ENCODE measurements around the gene AUTS2. TPM values are rescaled to one million over a fixed set of nuclear protein-coding genes. Genes with fewer than 3 reads are reported as not detected.
A peak's percentile ranks its signal among the peaks of the same experiment; 100 is the strongest.

AUTS2 gene
- total RNA-seq, 6 experiments from 2014 or later, result 10.4 to 32.0 (median 19.3) TPM

GRCh38 chr7:69597278-69598076, 798 bp upstream of the AUTS2 start:
- WGBS (ENCODE audit: insufficient coverage, low coverage, low lambda C conversion rate, missing lambda C conversion rate), result 0% methylated on average over 2 of the region's 78 CpGs
- DNase-seq (peak; percentile 47 to 66 (median 61)), ATAC-seq (peak; percentile 24 to 63 (median 46))
- peak; percentile 27 for TF ChIP-seq POLR2A (IDR thresholded peaks at IDR 0.05)
- no peak for TF ChIP-seq CTCF (IDR thresholded peaks at IDR 0.05)
- Histone ChIP-seq H3K9me3 (no peaks in the 10 kb centered on the region), H3K36me3 (no peaks in the 10 kb centered on the region), H3K27ac (peak overlapping the region; percentile 47 to 66 (median 66)), H3K4me3 (peak overlapping the region; percentile 64 to 71 (median 66)), H3K4me1 (peaks cover 0 to 6% (median 0%) of the 10 kb centered on the region in 4 donors), H3K27me3 (no peaks in the 10 kb centered on the region)
- intact Hi-C loops (cut with DNase I), result no loop called here

GRCh38 chr7:69598487-69599285, 411 bp downstream of the AUTS2 start:
- intact Hi-C loops (cut with DNase I), result no loop called here
- H3K9me3 ChIP-seq, result no peaks in the 10 kb centered on the region
- peak in 1 of 3 donors; percentile 35 for DNase-seq
- peak overlapping the region; percentile 64 to 71 (median 66) for H3K4me3 ChIP-seq
- H3K4me1 ChIP-seq, result peaks cover 0 to 6% (median 0%) of the 10 kb centered on the region in 4 donors
- peak in 2 of 4 donors; percentile 3 to 4 for ATAC-seq
- under 1% methylated on average over 30 of the region's 70 CpGs for WGBS (ENCODE audit: insufficient coverage, low coverage, low lambda C conversion rate, missing lambda C conversion rate)
- TF ChIP-seq CTCF (IDR thresholded peaks at IDR 0.05) (no peak), POLR2A (IDR thresholded peaks at IDR 0.05) (peak; percentile 46)
- no peaks in the 10 kb centered on the region for H3K27me3 ChIP-seq
- peak overlapping the region in 2 of 3 donors; percentile 33 to 47 for H3K27ac ChIP-seq
- no peaks in the 10 kb centered on the region for H3K36me3 ChIP-seq

- DNase-seq, result no peak
- intact Hi-C loops (cut with DNase I), result no loop called here
- no peaks in the 10 kb centered on the region for H3K36me3 ChIP-seq
- H3K4me1 ChIP-seq, result peaks cover 0 to 6% (median 0%) of the 10 kb centered on the region in 4 donors
- peak overlapping the region; percentile 64 to 71 (median 66) for H3K4me3 ChIP-seq
- no peak for TF ChIP-seq CTCF (IDR thresholded peaks at IDR 0.05)
- no peak for TF ChIP-seq POLR2A (IDR thresholded peaks at IDR 0.05)
- no peaks in the 10 kb centered on the region for H3K27me3 ChIP-seq
- under 1% methylated on average over 43 of the region's 61 CpGs for WGBS (ENCODE audit: insufficient coverage, low coverage, low lambda C conversion rate, missing lambda C conversion rate)
- H3K27ac ChIP-seq, result peak overlapping the region in 1 of 3 donors; percentile 22
- H3K9me3 ChIP-seq, result no peaks in the 10 kb centered on the region
- ATAC-seq, result no peak
These were observed 1.1 kb downstream of the AUTS2 start for GRCh38 chr7:69599286-69599954.

GRCh38 chr7:69599955-69600709, 1.9 kb downstream of the AUTS2 start:
- ATAC-seq (no peak), DNase-seq (no peak)
- no peaks in the 10 kb centered on the region for H3K27me3 ChIP-seq
- intact Hi-C loops (cut with DNase I), result no loop called here
- 4% methylated on average over 23 of the region's 27 CpGs for WGBS (ENCODE audit: insufficient coverage, low coverage, low lambda C conversion rate, missing lambda C conversion rate)
- no peak for TF ChIP-seq POLR2A (IDR thresholded peaks at IDR 0.05)
- TF ChIP-seq CTCF (IDR thresholded peaks at IDR 0.05), result no peak
- H3K4me1 ChIP-seq, result peaks cover 0 to 6% (median 0%) of the 10 kb centered on the region in 4 donors
- no peaks in the 10 kb centered on the region for H3K9me3 ChIP-seq
- no peaks in the 10 kb centered on the region for H3K36me3 ChIP-seq
- peak overlapping the region; percentile 64 to 71 (median 66) for H3K4me3 ChIP-seq
- H3K27ac ChIP-seq, result no peak overlapping the region
